Measurements from ENCODE around the gene KRTAP10-2. TPM values are rescaled to one million over a fixed set of nuclear protein-coding genes. Genes with fewer than 3 reads are reported as not detected.
A peak's percentile ranks its signal among the peaks of the same experiment; 100 is the strongest.

Gene KRTAP10-2
- total and polyA plus RNA-seq, 9 of the 15 experiments (the other 6 are each of a cell fraction or from before 2014, with no cell fraction given) = not detected

DNA sequence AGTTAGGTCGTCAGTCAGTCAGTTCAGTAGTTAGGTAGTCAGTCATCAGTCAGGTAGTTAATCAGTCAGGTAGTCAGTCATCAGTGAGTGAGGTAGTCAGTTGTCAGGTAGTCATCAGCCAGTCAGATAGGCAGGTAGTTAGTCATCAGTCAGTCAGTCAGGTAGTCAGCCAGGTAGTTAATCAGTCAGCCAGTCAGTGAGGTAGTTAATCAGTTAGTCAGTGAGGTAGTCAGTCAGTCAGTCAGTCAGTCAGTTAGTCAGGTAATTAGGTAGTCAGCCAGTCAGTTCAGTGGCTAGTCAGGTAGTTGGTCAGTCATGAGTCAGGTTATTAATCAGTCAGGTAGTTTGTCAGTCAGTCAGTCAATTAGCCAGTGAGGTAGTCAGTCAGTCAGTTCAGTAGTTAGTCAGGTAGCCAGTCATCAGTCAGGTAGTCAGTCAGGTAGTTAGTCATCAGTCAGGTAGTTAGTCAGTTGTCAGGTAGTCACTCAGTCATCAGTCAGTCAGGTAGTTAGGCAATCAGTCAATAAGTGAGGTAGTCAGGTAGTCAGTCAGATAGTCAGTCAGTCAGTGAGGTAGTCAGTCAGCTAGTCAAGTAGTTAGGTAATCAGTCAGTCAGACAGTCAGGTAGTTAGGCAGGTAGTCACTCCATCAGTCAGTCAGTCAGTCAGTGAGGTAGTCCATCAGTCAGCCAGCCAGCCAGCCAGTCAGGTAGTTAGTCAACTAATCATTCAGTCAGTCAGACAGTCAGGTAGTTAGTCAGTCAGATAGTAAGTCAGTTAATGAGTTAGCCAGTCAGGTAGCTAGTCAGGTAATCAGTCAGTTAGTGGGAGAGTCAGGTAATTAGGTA, 27.5 kb downstream of the KRTAP10-2 start:
- no TSS peak for BruUV-seq (replicated peaks)
- ChIA-PET CTCF (ENCODE audit: low intra/inter-chr PET ratio) (no interaction called here), POLR2A (no interaction called here)
- TF ChIP-seq GATAD2A (IDR thresholded peaks at IDR 0.05) = no peak
- TF ChIP-seq, protein P1, sequence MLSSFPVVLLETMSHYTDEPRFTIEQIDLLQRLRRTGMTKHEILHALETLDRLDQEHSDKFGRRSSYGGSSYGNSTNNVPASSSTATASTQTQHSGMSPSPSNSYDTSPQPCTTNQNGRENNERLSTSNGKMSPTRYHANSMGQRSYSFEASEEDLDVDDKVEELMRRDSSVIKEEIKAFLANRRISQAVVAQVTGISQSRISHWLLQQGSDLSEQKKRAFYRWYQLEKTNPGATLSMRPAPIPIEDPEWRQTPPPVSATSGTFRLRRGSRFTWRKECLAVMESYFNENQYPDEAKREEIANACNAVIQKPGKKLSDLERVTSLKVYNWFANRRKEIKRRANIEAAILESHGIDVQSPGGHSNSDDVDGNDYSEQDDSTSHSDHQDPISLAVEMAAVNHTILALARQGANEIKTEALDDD (IDR thresholded peaks at IDR 0.05) = peak; percentile 87
- TF ChIP-seq ZNF583 (CRISPR knock-in tag; IDR thresholded peaks at IDR 0.05) = no peak
- Histone ChIP-seq H3K36me3 (ENCODE audit: control insufficient read depth, insufficient read depth, low read length) (no peaks in the 10 kb centered on the region), H3K9me3 (replicated peaks; ENCODE audit: control insufficient read depth, insufficient read depth, low read depth, low read length) (peaks cover 21% of the 10 kb centered on the region; the same call in 1 of the 2 replicates), H3K9me1 (ENCODE audit: control insufficient read depth, insufficient read depth, low read length) (no peaks in the 10 kb centered on the region), H4K20me1 (replicated peaks; ENCODE audit: control insufficient read depth, insufficient read depth, low read length) (peaks cover 9% of the 10 kb centered on the region; the same call in 1 of the 2 replicates), H2AFZ (ENCODE audit: low read depth, low read length) (no peak overlapping the region), H3K4me3 (no peak overlapping the region), H3K9ac (ENCODE audit: insufficient read depth in 1 of 2, low read depth in 2 of 2, low read length in 2 of 2) (no peak overlapping the region), H3K4me2 (ENCODE audit: insufficient read depth, low read length) (no peak overlapping the region), H3K4me1 (replicated peaks in 1 of 2; ENCODE audit: control insufficient read depth in 2 of 2, insufficient read depth in 2 of 2, low read length in 2 of 2) (peaks cover 0 to 26% of the 10 kb centered on the region in 2 experiments; a peak in 1 of 5 replicates), H3K79me2 (ENCODE audit: control insufficient read depth, insufficient read depth, low read length) (no peaks in the 10 kb centered on the region), H3K27ac (ENCODE audit: extremely low read depth, low read depth, low read length) (no peak overlapping the region), H3K27me3 (ENCODE audit: control insufficient read depth in 2 of 2, insufficient read depth in 2 of 2, low read length in 2 of 2) (peaks cover 18 to 46% of the 10 kb centered on the region in 2 experiments; a peak in 3 of 5 replicates)
- intact Hi-C loops (cut with micrococcal nuclease) (no loop called here), in situ Hi-C loops (cut with MboI) (no loop called here)
- 0% methylated on average over 1 of the region's 1 CpG for WGBS (ENCODE audit: insufficient coverage, low coverage, missing lambda C conversion rate)
- no peak for ATAC-seq
- FAIRE-seq = peak; percentile 44
- DNase-seq (ENCODE audit: extremely low read depth in 1 of 4, low spot score in 3 of 4) = no peak

DNA sequence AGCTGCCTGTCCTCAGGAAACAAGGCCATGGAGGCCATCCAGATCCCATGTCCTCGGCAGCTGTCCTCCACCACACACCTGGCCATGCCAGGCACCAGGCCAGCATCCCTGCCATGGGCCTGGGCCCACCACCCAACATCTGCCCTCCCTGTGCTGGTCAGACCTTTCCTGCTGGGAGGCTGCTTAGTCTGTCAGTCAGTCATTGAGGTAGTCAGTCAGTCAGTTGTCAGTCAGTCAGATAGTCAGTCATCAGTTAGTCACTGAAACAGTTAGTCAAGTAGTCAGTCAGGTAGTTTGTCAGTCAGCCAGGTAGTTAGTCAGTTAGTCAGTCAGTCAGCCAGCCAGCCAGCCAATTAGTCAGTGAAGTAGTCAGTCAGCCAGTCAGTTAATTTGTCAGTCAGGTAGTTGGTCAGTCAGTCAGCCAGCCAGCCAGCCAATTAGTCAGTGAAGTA, 28.5 kb downstream of the KRTAP10-2 start:
- Histone ChIP-seq H3K4me3 (no peak overlapping the region), H3K4me1 (replicated peaks in 1 of 2; ENCODE audit: control insufficient read depth in 2 of 2, insufficient read depth in 2 of 2, low read length in 2 of 2) (peaks cover 0 to 26% of the 10 kb centered on the region in 2 experiments; a peak in 1 of 5 replicates), H3K36me3 (ENCODE audit: control insufficient read depth, insufficient read depth, low read length) (no peaks in the 10 kb centered on the region), H3K9me1 (ENCODE audit: control insufficient read depth, insufficient read depth, low read length) (no peaks in the 10 kb centered on the region), H3K79me2 (ENCODE audit: control insufficient read depth, insufficient read depth, low read length) (no peaks in the 10 kb centered on the region), H3K27me3 (ENCODE audit: control insufficient read depth in 2 of 2, insufficient read depth in 2 of 2, low read length in 2 of 2) (peaks cover 10 to 35% of the 10 kb centered on the region in 2 experiments; a peak in 3 of 5 replicates), H3K9ac (ENCODE audit: insufficient read depth in 1 of 2, low read depth in 2 of 2, low read length in 2 of 2) (no peak overlapping the region), H3K9me3 (replicated peaks; ENCODE audit: control insufficient read depth, insufficient read depth, low read depth, low read length) (peaks cover 21% of the 10 kb centered on the region; the same call in 1 of the 2 replicates), H3K4me2 (ENCODE audit: insufficient read depth, low read length) (no peak overlapping the region), H3K27ac (ENCODE audit: extremely low read depth, low read depth, low read length) (no peak overlapping the region), H4K20me1 (replicated peaks; ENCODE audit: control insufficient read depth, insufficient read depth, low read length) (peaks cover 3% of the 10 kb centered on the region; the same call in 1 of the 2 replicates), H2AFZ (ENCODE audit: low read depth, low read length) (no peak overlapping the region)
- FAIRE-seq = no peak
- CTCF ChIA-PET (ENCODE audit: low intra/inter-chr PET ratio) = no interaction called here
- TF ChIP-seq MXI1 (IDR thresholded peaks at IDR 0.05; ENCODE audit: low read depth, low read length) (no peak), ZNF75A (CRISPR knock-in tag; IDR thresholded peaks at IDR 0.05) (no peak), SRF (CRISPR knock-in tag; IDR thresholded peaks at IDR 0.05) (no peak)
- TF ChIP-seq, protein P1 (IDR thresholded peaks at IDR 0.05) = peak; percentile 50; the same call in 1 of the 2 replicates
- no peak for DNase-seq (ENCODE audit: extremely low read depth in 1 of 4, low spot score in 3 of 4)
- in situ Hi-C loops (cut with MboI) (no loop called here), intact Hi-C loops (cut with micrococcal nuclease) (no loop called here)
- WGBS (ENCODE audit: insufficient coverage, low coverage, missing lambda C conversion rate) = 0% methylated on average over 1 of the region's 1 CpG
- no peak for ATAC-seq
- no TSS peak for BruUV-seq (replicated peaks)
- POLR2A ChIA-PET = no interaction called here

Data from K562 (cell line).